Parathyroid adenoma (tissue), 2 donors: ENCODE data around the gene EEIG2.

Experiments used
- H2AFZ ChIP-seq: fragments of 300-600 bp; sonication (generic); one replicate; pipeline ENCODE4 v1.7.0; 2017; ENCODE audit warnings: antibody characterized with exemption, mild to moderate bottlenecking
- H3K27ac ChIP-seq: fragments of 300-600 bp; sonication (generic); one replicate; pipeline ENCODE4 v1.7.0; 2017
- H3K27me3 ChIP-seq: fragments of 300-600 bp; sonication (generic); one replicate; pipeline ENCODE4 v1.7.0; 2017; ENCODE audit warnings: low read length; ENCODE audit not compliant: control insufficient read depth, insufficient read depth
- H3K36me3 ChIP-seq: fragments of 300-600 bp; sonication (generic); one replicate; pipeline ENCODE4 v1.7.0; 2017; ENCODE audit warnings: low read length; ENCODE audit not compliant: control insufficient read depth, insufficient read depth
- H3K4me1 ChIP-seq: fragments of 300-600 bp; sonication (generic); one replicate; pipeline ENCODE4 v1.7.0; 2017; ENCODE audit warnings: control low read depth
- H3K4me2 ChIP-seq: fragments of 300-600 bp; sonication (generic); one replicate; pipeline ENCODE4 v1.7.0; 2017; ENCODE audit warnings: low read length
- H3K4me3 ChIP-seq: fragments of 300-600 bp; sonication (generic); one replicate; pipeline ENCODE4 v1.7.0; 2017; ENCODE audit warnings: low read depth, low read length
- H3K79me2 ChIP-seq: fragments of 300-600 bp; sonication (generic); one replicate; pipeline ENCODE4 v1.7.0; 2017; ENCODE audit warnings: control low read depth
- H3K9ac ChIP-seq: fragments of 300-600 bp; sonication (generic); one replicate; pipeline ENCODE4 v1.7.0; 2017; ENCODE audit warnings: mild to moderate bottlenecking
- H3K9me3 ChIP-seq: fragments of 300-600 bp; sonication (generic); one replicate; pipeline ENCODE4 v1.7.0; 2017; ENCODE audit warnings: low read length; ENCODE audit not compliant: control insufficient read depth
- CTCF ChIP-seq: fragments of 300-600 bp; sonication (generic); IDR thresholded peaks from one replicate; pipeline ENCODE4 v1.7.0; 2017; ENCODE audit warnings: antibody characterized with exemption, mild to moderate bottlenecking
- donor health status: primary hyperparathyroidism.

The EEIG2 gene

GRCh38 chr1:108598340-108598739, 38.4 kb downstream of the EEIG2 start:
- Histone ChIP-seq H3K9ac (no peak overlapping the region), H3K36me3 (no peaks in the 10 kb centered on the region), H3K4me1 (peaks cover 4% of the 10 kb centered on the region), H3K27me3 (no peaks in the 10 kb centered on the region), H3K27ac (no peak overlapping the region), H3K4me3 (no peak overlapping the region), H2AFZ (no peak overlapping the region), H3K9me3 (no peaks in the 10 kb centered on the region), H3K4me2 (no peak overlapping the region), H3K79me2 (peaks cover under 1% of the 10 kb centered on the region)
- no peak for TF ChIP-seq CTCF

- no peaks in the 10 kb centered on the region for H3K79me2 ChIP-seq
- no peak overlapping the region for H3K4me2 ChIP-seq
- no peak for TF ChIP-seq CTCF
- no peaks in the 10 kb centered on the region for H3K9me3 ChIP-seq
- no peaks in the 10 kb centered on the region for H3K27me3 ChIP-seq
- no peak overlapping the region for H3K27ac ChIP-seq
- H3K4me1 ChIP-seq = peaks cover 4% of the 10 kb centered on the region
- no peak overlapping the region for H3K4me3 ChIP-seq
- H3K36me3 ChIP-seq = no peaks in the 10 kb centered on the region
- no peak overlapping the region for H3K9ac ChIP-seq
- no peak overlapping the region for H2AFZ ChIP-seq
These were observed 40.6 kb downstream of the EEIG2 start for GRCh38 chr1:108600504-108600903.

DNA sequence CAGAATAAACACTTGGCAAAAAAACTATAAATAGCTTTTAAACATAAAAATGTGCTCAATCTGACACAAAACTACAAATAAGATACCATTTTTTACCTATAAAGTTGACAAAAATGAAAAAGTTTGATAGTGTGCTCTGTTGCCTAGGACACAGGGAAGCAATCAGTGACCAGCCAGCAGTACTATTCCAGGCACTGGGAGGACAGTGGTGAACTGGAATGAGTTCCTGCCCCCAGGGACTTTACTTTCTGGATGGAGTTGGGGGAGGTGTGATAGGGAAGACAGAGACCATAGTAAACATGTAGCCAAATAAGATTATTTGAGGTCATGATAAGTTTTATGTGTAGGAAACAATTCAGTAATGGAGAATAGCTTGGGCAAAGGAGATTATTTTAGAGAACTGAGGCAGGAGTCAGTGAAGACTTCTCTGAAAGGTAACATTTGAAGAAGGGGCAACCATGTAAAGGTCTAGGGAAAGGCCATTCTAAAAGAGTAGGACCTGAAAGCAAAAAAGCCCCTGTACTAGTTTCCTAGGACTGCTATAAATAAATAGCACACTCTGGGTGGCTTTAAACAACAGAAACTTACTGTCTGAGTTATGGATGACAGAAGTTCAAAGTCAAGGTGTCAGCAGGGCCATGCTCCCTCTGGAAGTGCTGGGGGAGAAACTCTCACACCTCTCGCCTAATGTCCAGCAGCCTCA, 42.0 kb downstream of the EEIG2 start:
- H2AFZ ChIP-seq = no peak overlapping the region
- H3K36me3 ChIP-seq = no peaks in the 10 kb centered on the region
- no peaks in the 10 kb centered on the region for H3K79me2 ChIP-seq
- H3K27ac ChIP-seq = no peak overlapping the region
- H3K27me3 ChIP-seq = no peaks in the 10 kb centered on the region
- H3K4me2 ChIP-seq = no peak overlapping the region
- TF ChIP-seq CTCF = no peak
- no peak overlapping the region for H3K9ac ChIP-seq
- H3K9me3 ChIP-seq = no peaks in the 10 kb centered on the region
- H3K4me1 ChIP-seq = peaks cover 4% of the 10 kb centered on the region
- no peak overlapping the region for H3K4me3 ChIP-seq

DNA sequence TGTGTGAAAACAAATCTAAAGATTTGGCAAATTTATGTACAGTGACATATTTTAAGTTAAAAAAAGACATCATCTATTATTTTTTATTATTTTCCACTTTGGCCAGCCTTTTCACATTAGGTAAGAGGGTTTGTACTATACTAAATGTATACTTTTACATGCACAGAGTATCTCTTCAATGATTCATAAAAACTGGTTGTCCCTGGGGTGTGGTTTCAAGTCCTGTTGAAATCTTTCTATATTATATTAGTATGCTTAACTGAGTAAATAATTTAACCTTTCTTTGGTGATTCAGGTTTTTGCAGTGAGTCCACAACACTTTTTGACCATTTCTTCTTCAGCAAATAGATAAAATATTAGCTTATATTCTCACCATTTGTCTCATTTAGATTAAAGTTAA, 45.7 kb downstream of the EEIG2 start:
- Histone ChIP-seq H3K4me3 (no peak overlapping the region), H3K36me3 (no peaks in the 10 kb centered on the region), H3K4me2 (no peak overlapping the region), H3K79me2 (no peaks in the 10 kb centered on the region), H3K27me3 (no peaks in the 10 kb centered on the region), H3K9me3 (no peaks in the 10 kb centered on the region), H3K27ac (no peak overlapping the region), H3K4me1 (peaks cover 4% of the 10 kb centered on the region), H3K9ac (no peak overlapping the region), H2AFZ (no peak overlapping the region)
- TF ChIP-seq CTCF = no peak

DNA sequence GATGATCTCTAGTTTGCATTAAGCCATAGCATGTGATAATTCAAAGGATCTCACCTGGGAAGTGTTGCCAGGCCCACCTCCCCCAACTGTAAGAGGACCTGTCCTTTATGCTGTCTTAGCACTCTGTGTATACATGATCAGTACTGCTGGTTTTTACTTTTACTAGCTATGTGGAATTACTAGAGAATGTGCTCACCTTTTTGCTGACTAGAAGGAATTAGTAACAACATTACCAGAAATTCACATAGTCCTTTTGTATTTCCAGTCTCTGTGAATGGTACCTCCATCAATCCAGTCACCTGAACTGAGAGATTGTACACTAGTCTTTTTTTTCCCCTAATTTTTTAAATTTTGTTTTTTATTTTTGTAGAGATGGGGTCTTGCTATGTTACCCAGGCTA, 46.6 kb downstream of the EEIG2 start:
- Histone ChIP-seq H3K9me3 (no peaks in the 10 kb centered on the region), H3K27ac (no peak overlapping the region), H3K4me1 (peaks cover 4% of the 10 kb centered on the region), H3K79me2 (no peaks in the 10 kb centered on the region), H3K9ac (no peak overlapping the region), H3K27me3 (no peaks in the 10 kb centered on the region), H3K36me3 (no peaks in the 10 kb centered on the region), H3K4me3 (no peak overlapping the region), H2AFZ (no peak overlapping the region), H3K4me2 (no peak overlapping the region)
- no peak for TF ChIP-seq CTCF
